Kidney (tissue), 14 donors: ENCODE data around the gene DNAAF6. TPM values are rescaled to one million over a fixed set of nuclear protein-coding genes. Genes with fewer than 3 reads are reported as not detected.

ENCODE experiments used
- DNase-seq, 5 donors: peaks; one replicate each; pipeline ENCODE4 v3.0.0-alpha.2; 2013 to 2020
- FAIRE-seq: peaks from 2 replicates; lab custom pipeline; 2012; peaks lifted over from hg19 to GRCh38; lab: Jason Lieb, UNC
- H3K27ac ChIP-seq, 2 donors: one replicate each; pipeline ENCODE4 v1.7.0; 2013; ENCODE audit warnings: low read depth in 2 of 2, low read length in 2 of 2, inconsistent platforms in 1 of 2
- H3K27me3 ChIP-seq: one replicate; pipeline ENCODE4 v1.7.1; 2013; ENCODE audit warnings: low read length, inconsistent platforms; ENCODE audit not compliant: control insufficient read depth, insufficient read depth
- H3K36me3 ChIP-seq, 3 donors: one replicate each; pipeline versions ENCODE4 v1.7.0 to v1.7.1; 2013; ENCODE audit warnings: low read length in 3 of 3, control low read depth in 1 of 3, inconsistent platforms in 1 of 3; ENCODE audit not compliant: insufficient read depth in 3 of 3, control insufficient read depth in 2 of 3
- H3K4me1 ChIP-seq, 3 donors: one replicate each; pipeline versions ENCODE4 v1.7.0 to v1.7.1; 2013; ENCODE audit warnings: low read length in 3 of 3, inconsistent platforms in 1 of 3, low read depth in 1 of 3; ENCODE audit not compliant: control insufficient read depth in 2 of 3, insufficient read depth in 2 of 3
- H3K4me3 ChIP-seq, 3 donors: one replicate each; pipeline versions ENCODE4 v1.7.0 to v1.8.1; 2013; ENCODE audit warnings: low read length in 3 of 3, control low read depth in 1 of 3, inconsistent platforms in 1 of 3
- H3K9ac ChIP-seq, 3 donors: one replicate each; pipeline versions ENCODE4 v1.7.0 to v1.7.1; 2013; ENCODE audit warnings: low read length in 3 of 3, control low read depth in 1 of 3, inconsistent platforms in 1 of 3
- H3K9me3 ChIP-seq, 3 donors: one replicate each; pipeline versions ENCODE4 v1.7.0 to v1.7.1; 2013; ENCODE audit warnings: low read length in 3 of 3, control low read depth in 1 of 3, inconsistent platforms in 1 of 3; ENCODE audit not compliant: control insufficient read depth in 2 of 3, insufficient read depth in 1 of 3
- intact Hi-C: fragments of 100-400 bp; cut with DNase I; formaldehyde crosslinking; loops from one replicate; pipeline ENCODE4 v1.11.1; 2022
- polyA plus RNA-seq: library from polyadenylated mRNA; stranded (reverse); fragments of 350-450 nt; fragmentation: Illumina TruSeq; extraction: RNeasy Lipid Tissue Mini Kit (QIAGEN cat#74804); gene quantifications from one replicate; pipeline ENCODE4 v1.2.3, GENCODE V29; 2014; ENCODE audit warnings: low read depth, low replicate concordance; ENCODE audit not compliant: insufficient read depth
- total RNA-seq: library from RNA; stranded (reverse); fragmentation: NEBNext Ultra II Directional; extraction: Animal tissue kit (Norgen Biotek cat#: 25700); gene quantifications from one replicate; pipeline ENCODE4 v1.2.1, GENCODE V29; 2021
- TF ChIP-seq, protein P1 (sequence below): IDR thresholded peaks from 3 replicates; pipeline ENCODE4 v1.5.1; 2012; ENCODE audit warnings: mild to moderate bottlenecking, moderate library complexity, borderline replicate concordance; ENCODE audit not compliant: insufficient read depth; ENCODE audit errors: extremely low read depth
- donor health status: control.
- donor health status: control.
- donor health status: control.
- donor health status: control.
- donor health status: control.
- donor health status: DM: yes; HTN: yes; CAD: no.
- donor health status: Normal renal cell carcinoma (clear cell type).

DNAAF6 gene
- total and polyA plus RNA-seq, 2 donors from 2014 or later = not detected

DNA sequence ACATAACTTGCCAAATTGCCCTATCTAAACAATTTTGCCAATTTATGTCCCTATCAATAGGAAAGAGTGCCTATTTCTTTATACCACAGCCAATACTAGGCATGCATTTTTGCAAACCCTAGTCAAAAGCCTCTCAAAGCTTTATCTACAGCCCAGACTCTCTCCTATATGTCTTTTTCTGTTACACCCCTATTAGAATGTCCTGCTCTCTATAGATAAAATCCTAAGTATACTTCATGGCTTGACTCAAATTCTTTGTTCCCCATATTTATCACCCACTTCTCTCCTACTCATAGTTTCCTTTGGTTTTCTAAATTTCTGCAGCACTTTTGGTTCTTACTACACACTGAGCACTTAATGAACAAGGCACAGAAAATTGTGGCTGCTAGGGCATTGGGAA lies 38.2 kb upstream of the DNAAF6 start:
- Histone ChIP-seq H3K36me3 (no peaks in the 10 kb centered on the region), H3K27me3 (no peaks in the 10 kb centered on the region), H3K9ac (no peak overlapping the region), H3K4me3 (no peak overlapping the region), H3K4me1 (no peaks in the 10 kb centered on the region), H3K27ac (no peak overlapping the region), H3K9me3 (no peaks in the 10 kb centered on the region)
- FAIRE-seq (no peak), DNase-seq (no peak)
- TF ChIP-seq, protein P1, sequence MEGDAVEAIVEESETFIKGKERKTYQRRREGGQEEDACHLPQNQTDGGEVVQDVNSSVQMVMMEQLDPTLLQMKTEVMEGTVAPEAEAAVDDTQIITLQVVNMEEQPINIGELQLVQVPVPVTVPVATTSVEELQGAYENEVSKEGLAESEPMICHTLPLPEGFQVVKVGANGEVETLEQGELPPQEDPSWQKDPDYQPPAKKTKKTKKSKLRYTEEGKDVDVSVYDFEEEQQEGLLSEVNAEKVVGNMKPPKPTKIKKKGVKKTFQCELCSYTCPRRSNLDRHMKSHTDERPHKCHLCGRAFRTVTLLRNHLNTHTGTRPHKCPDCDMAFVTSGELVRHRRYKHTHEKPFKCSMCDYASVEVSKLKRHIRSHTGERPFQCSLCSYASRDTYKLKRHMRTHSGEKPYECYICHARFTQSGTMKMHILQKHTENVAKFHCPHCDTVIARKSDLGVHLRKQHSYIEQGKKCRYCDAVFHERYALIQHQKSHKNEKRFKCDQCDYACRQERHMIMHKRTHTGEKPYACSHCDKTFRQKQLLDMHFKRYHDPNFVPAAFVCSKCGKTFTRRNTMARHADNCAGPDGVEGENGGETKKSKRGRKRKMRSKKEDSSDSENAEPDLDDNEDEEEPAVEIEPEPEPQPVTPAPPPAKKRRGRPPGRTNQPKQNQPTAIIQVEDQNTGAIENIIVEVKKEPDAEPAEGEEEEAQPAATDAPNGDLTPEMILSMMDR = no peak
- intact Hi-C loops = no loop called here

DNA sequence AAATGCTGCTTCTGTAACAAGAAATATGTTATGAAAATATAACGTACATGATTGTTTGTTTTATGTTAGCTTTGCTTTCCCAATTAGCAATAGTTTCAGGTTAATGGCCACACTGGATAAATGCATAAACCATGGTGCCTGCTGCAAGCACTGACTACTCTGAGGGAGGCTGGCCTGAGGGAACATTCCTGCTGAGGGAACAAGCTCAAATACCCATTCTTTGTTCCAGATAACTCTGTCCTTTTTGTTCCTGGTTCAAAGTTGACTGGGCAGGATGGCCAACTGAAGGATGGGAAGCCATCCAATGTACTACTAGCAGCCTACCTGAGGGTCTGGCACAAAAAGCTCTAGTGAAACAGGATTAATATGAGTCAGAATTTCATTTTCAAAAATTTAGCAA lies 37.7 kb upstream of the DNAAF6 start:
- Histone ChIP-seq H3K9me3 (no peaks in the 10 kb centered on the region), H3K27me3 (no peaks in the 10 kb centered on the region), H3K4me3 (no peak overlapping the region), H3K9ac (no peak overlapping the region), H3K4me1 (no peaks in the 10 kb centered on the region), H3K27ac (no peak overlapping the region), H3K36me3 (no peaks in the 10 kb centered on the region)
- no peak for DNase-seq
- TF ChIP-seq, protein P1 = no peak
- intact Hi-C loops = no loop called here
- no peak for FAIRE-seq

GRCh38 chrX:107171369-107172102 lies 34.9 kb upstream of the DNAAF6 start:
- Histone ChIP-seq H3K4me1 (no peaks in the 10 kb centered on the region), H3K9ac (no peak overlapping the region), H3K4me3 (no peak overlapping the region), H3K9me3 (no peaks in the 10 kb centered on the region), H3K36me3 (no peaks in the 10 kb centered on the region), H3K27ac (no peak overlapping the region), H3K27me3 (no peaks in the 10 kb centered on the region)
- no peak for FAIRE-seq
- TF ChIP-seq, protein P1 = no peak
- DNase-seq = no peak
- intact Hi-C loops = no loop called here
